HUES6 (cell line): Measurements from ENCODE around the gene LHFPL2.

Experiments
- H3K27ac ChIP-seq: 2 replicates; pipeline ENCODE4 v1.7.0; 2013; ENCODE audit warnings: low read depth, mild to moderate bottlenecking, low read length, inconsistent platforms
- H3K27me3 ChIP-seq: 2 replicates; pipeline ENCODE4 v1.6.1; 2013; ENCODE audit warnings: low read length; ENCODE audit not compliant: control insufficient read depth, insufficient read depth
- H3K36me3 ChIP-seq: 2 replicates; pipeline ENCODE4 v1.6.1; 2013; ENCODE audit warnings: low read length; ENCODE audit not compliant: control insufficient read depth, insufficient read depth
- H3K4me1 ChIP-seq: 2 replicates; pipeline ENCODE4 v1.6.1; 2013; ENCODE audit warnings: low read length; ENCODE audit not compliant: control insufficient read depth, insufficient read depth
- H3K4me3 ChIP-seq: 2 replicates; pipeline ENCODE4 v1.5.1; 2013; ENCODE audit warnings: low read depth, low read length
- H3K9ac ChIP-seq: one replicate; pipeline ENCODE4 v1.6.1; 2013; ENCODE audit warnings: mild to moderate bottlenecking, low read length
- H3K9me3 ChIP-seq: 2 replicates; pipeline ENCODE4 v1.6.1; 2013; ENCODE audit warnings: low read depth, low read length; ENCODE audit not compliant: control insufficient read depth, insufficient read depth

Gene LHFPL2

GRCh38 chr5:78630047-78630446 is 18.5 kb downstream of the LHFPL2 start:
- peaks cover 3% of the 10 kb centered on the region; the same call in 1 of the 2 replicates for H3K9me3 ChIP-seq
- H3K36me3 ChIP-seq = peaks cover 59% of the 10 kb centered on the region
- peaks cover 49% of the 10 kb centered on the region; the same call in 1 of the 2 replicates for H3K4me1 ChIP-seq
- no peak overlapping the region for H3K27ac ChIP-seq
- H3K9ac ChIP-seq = no peak overlapping the region
- H3K27me3 ChIP-seq = no peaks in the 10 kb centered on the region
- no peak overlapping the region for H3K4me3 ChIP-seq

DNA sequence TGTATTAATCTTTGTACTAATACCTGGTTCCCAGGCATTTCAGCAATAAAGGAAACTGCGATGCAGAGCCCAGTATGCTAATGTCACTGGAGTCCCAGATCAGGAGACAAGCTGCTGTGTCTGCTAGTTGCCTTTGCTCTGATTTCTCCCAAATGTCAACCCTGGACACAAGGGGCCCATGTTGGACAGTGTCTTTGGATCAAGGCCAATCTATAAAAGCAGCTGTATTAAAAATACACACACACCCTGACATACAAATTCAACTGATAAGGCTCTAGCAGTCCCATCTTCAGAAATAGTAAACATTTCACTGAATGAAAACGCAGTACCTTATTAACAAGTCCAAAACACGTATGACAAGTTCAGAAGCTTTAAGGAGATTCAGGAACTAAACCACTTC is 18.9 kb downstream of the LHFPL2 start:
- Histone ChIP-seq H3K9ac (no peak overlapping the region), H3K27ac (no peak overlapping the region), H3K4me1 (peaks cover 51% of the 10 kb centered on the region; the same call in 1 of the 2 replicates), H3K4me3 (no peak overlapping the region), H3K9me3 (peaks cover 3% of the 10 kb centered on the region; the same call in 1 of the 2 replicates), H3K27me3 (no peaks in the 10 kb centered on the region), H3K36me3 (peaks cover 60% of the 10 kb centered on the region)

GRCh38 chr5:78628270-78628992 is 20.1 kb downstream of the LHFPL2 start:
- H3K36me3 ChIP-seq = peaks cover 58% of the 10 kb centered on the region
- no peak overlapping the region for H3K4me3 ChIP-seq

GRCh38 chr5:78627766-78628165 is 20.8 kb downstream of the LHFPL2 start:
- Histone ChIP-seq H3K4me1 (peaks cover 51% of the 10 kb centered on the region; the same call in 1 of the 2 replicates), H3K4me3 (no peak overlapping the region), H3K9ac (no peak overlapping the region), H3K27me3 (no peaks in the 10 kb centered on the region), H3K9me3 (peaks cover 3% of the 10 kb centered on the region; the same call in 1 of the 2 replicates), H3K36me3 (peaks cover 56% of the 10 kb centered on the region), H3K27ac (peak overlapping the region; percentile 17; the same call in 1 of the 2 replicates)

More at GRCh38 chr5:78628270-78628992, 20.1 kb downstream of the LHFPL2 start:
- Histone ChIP-seq H3K9ac (no peak overlapping the region), H3K27me3 (no peaks in the 10 kb centered on the region), H3K27ac (peak overlapping the region; percentile 17; the same call in 1 of the 2 replicates), H3K4me1 (peaks cover 50% of the 10 kb centered on the region; the same call in 1 of the 2 replicates), H3K9me3 (peaks cover 3% of the 10 kb centered on the region; the same call in 1 of the 2 replicates)

- no peaks in the 10 kb centered on the region for H3K27me3 ChIP-seq
- H3K4me1 ChIP-seq = peaks cover 49% of the 10 kb centered on the region; the same call in 1 of the 2 replicates
- no peaks in the 10 kb centered on the region for H3K9me3 ChIP-seq
- no peak overlapping the region for H3K27ac ChIP-seq
- no peak overlapping the region for H3K4me3 ChIP-seq
- peaks cover 52% of the 10 kb centered on the region for H3K36me3 ChIP-seq
- H3K9ac ChIP-seq = no peak overlapping the region
Measured at GRCh38 chr5:78627175-78627574, 21.4 kb downstream of the LHFPL2 start.

- no peaks in the 10 kb centered on the region for H3K27me3 ChIP-seq
- H3K9me3 ChIP-seq = 0 out of 2 replicates have a peak, but pooled peaks cover 1% of the 10 kb centered on the region
- H3K9ac ChIP-seq = no peak overlapping the region
- no peak overlapping the region for H3K27ac ChIP-seq
- H3K4me3 ChIP-seq = no peak overlapping the region
- H3K4me1 ChIP-seq = peaks cover 47% of the 10 kb centered on the region; the same call in 1 of the 2 replicates
- peaks cover 49% of the 10 kb centered on the region for H3K36me3 ChIP-seq
Measured at GRCh38 chr5:78626009-78626571, 22.5 kb downstream of the LHFPL2 start.

DNA sequence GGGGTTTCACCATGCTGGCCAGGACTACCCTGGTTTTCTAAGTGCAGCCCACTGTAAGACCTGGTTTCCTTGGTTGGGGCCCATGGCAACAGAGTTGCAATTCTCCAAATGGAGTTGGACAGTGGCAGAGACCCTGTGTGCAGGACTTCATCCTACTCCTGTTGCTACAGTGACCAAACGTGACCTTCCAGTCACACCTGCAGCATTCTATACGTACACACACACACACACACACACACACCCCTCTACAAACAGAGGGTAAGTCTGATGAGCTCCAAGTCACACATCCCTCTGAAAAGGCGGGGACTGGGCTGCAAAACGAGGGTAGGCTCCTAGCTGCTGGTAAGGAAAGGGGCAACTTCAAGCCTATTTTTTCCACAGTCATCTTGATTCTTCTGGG is 23.6 kb downstream of the LHFPL2 start:
- H3K9ac ChIP-seq = no peak overlapping the region
- H3K9me3 ChIP-seq = peaks cover 7% of the 10 kb centered on the region
- no peak overlapping the region for H3K27ac ChIP-seq
- peaks cover 38% of the 10 kb centered on the region; the same call in 1 of the 2 replicates for H3K4me1 ChIP-seq
- H3K36me3 ChIP-seq = peaks cover 45% of the 10 kb centered on the region
- H3K27me3 ChIP-seq = no peaks in the 10 kb centered on the region
- H3K4me3 ChIP-seq = no peak overlapping the region

DNA sequence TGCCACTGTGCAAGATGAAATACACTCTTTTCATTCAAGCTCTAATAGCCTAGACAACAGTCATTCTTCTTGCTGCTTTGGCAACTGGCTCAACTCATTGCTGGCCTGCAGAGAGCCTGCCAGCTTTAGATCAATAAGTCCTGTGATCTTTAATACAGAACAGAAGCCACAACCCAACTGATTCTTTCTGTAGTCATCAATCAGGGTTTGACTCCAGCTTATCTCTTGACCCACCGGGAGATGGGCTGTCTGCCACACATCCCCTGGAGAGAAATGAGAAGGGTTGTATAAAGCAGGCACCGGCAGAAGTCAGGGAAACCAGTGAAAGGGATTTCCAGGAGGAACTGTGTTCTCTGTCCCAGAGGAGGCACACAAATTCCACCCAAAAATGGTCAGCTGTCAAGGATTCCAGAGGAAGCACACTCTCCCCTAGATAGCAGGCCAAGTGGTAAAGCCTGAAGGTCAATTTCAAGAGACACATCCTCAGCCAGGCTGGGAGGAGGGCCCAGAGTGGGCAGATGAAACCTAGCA is 24.5 kb downstream of the LHFPL2 start:
- no peak overlapping the region for H3K4me3 ChIP-seq
- no peak overlapping the region; the same call in 1 of the 2 replicates for H3K27ac ChIP-seq
- H3K4me1 ChIP-seq = peaks cover 29% of the 10 kb centered on the region; the same call in 1 of the 2 replicates
- peaks cover 38% of the 10 kb centered on the region for H3K36me3 ChIP-seq
- H3K9me3 ChIP-seq = peaks cover 7% of the 10 kb centered on the region
- H3K9ac ChIP-seq = peak overlapping the region; percentile 5
- H3K27me3 ChIP-seq = no peaks in the 10 kb centered on the region

DNA sequence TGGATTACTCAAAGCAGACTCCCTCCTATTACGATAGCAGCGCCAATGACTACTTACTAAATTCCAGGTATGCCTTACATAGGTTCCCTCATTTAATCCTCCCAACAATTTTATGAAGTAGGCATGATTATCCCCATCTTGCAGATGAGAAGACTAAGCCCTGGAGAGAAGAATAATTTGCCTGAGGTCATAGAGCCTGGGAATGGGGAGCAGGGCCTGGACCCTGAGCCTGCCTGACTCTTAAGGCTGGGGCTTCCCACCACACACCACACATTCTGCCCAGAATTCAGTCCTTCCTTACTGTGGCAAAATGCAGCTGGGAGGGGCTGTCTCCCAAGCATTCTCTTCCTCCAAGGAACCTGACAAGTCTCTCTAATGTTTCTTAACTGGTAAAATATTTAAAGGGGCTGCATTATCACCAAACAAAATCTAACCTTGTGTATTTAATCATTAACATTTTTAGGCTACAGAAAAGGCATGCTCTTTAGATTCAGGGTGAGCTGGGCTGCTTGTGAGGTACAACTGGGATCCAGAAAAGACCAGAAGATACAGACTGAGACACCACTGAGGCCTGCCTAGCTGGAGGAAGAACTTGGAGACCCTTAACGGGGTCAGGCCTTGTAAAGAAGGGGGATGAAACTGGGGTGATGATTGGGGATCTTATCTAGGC is 26.1 kb downstream of the LHFPL2 start:
- Histone ChIP-seq H3K4me1 (peaks cover 14% of the 10 kb centered on the region; the same call in 1 of the 2 replicates), H3K4me3 (no peak overlapping the region), H3K9ac (no peak overlapping the region), H3K27ac (no peak overlapping the region), H3K27me3 (no peaks in the 10 kb centered on the region), H3K9me3 (peaks cover 7% of the 10 kb centered on the region), H3K36me3 (peaks cover 38% of the 10 kb centered on the region)

DNA sequence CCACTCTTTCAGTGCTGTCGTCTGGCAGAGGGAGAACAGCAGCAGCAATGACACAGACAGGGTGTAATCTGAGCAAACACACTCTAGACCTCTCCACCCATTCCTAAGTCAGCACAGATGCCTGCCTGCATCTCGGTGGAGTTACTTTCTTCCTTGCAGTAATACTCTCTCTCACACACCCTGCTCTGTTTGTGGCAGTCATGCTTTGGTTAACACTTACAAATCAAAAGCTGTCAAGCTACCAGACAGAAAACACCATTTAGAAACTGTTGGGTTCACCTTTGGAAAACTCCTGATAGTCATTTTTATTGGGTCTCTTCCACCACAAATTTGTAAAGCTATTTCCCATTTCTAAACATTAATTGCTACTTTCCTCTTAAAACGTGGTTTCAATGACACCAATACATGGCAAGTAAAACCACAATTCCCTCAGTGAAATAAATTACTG is 27.3 kb downstream of the LHFPL2 start:
- H3K9me3 ChIP-seq = peaks cover 7% of the 10 kb centered on the region
- H3K4me3 ChIP-seq = no peak overlapping the region
- no peak overlapping the region for H3K9ac ChIP-seq
- H3K4me1 ChIP-seq = peaks cover 12% of the 10 kb centered on the region; the same call in 1 of the 2 replicates
- H3K36me3 ChIP-seq = peaks cover 40% of the 10 kb centered on the region
- no peak overlapping the region for H3K27ac ChIP-seq
- H3K27me3 ChIP-seq = no peaks in the 10 kb centered on the region
